Lung (tissue), 12 donors: ENCODE results near the gene FAM149B1. TPM values are rescaled to one million over a fixed set of nuclear protein-coding genes. Genes with fewer than 3 reads are reported as not detected.

ENCODE experiments used
- ATAC-seq: fragments of 200-7000 bp; cut with Tn5 transposase; one replicate; pipeline ENCODE4 v1.9.1; 2020; ENCODE audit warnings: moderate number of reproducible peaks; ENCODE audit not compliant: insufficient read depth, low FRiP score
- DNase-seq, 3 donors: peaks; one replicate each; pipeline ENCODE4 v3.0.0-alpha.2; 2013 to 2017
- H3K27ac ChIP-seq, 2 donors: one replicate each; pipeline ENCODE4 v1.5.1; 2013; ENCODE audit warnings: mild to moderate bottlenecking in 2 of 2, moderate library complexity in 2 of 2, control low read depth in 1 of 2, inconsistent platforms in 1 of 2, low read depth in 1 of 2, low read length in 1 of 2
- H3K27me3 ChIP-seq, 3 donors: one replicate each; pipeline ENCODE4 v1.5.1; 2013; ENCODE audit warnings: low read length in 2 of 3; ENCODE audit not compliant: control insufficient read depth in 3 of 3, insufficient read depth in 3 of 3
- H3K36me3 ChIP-seq, 4 donors: one replicate each; pipeline ENCODE4 v1.5.1; 2013; ENCODE audit warnings: low read length in 4 of 4, mild to moderate bottlenecking in 1 of 4, moderate library complexity in 1 of 4; ENCODE audit not compliant: control insufficient read depth in 4 of 4, insufficient read depth in 4 of 4
- H3K4me1 ChIP-seq, 5 donors: one replicate each; pipeline ENCODE4 v1.5.1; 2013; ENCODE audit warnings: low read length in 5 of 5, mild to moderate bottlenecking in 2 of 5, moderate library complexity in 1 of 5; ENCODE audit not compliant: control insufficient read depth in 5 of 5, insufficient read depth in 5 of 5
- H3K4me3 ChIP-seq: one replicate; pipeline ENCODE4 v1.5.1; 2013; ENCODE audit warnings: mild to moderate bottlenecking, control low read depth, moderate library complexity
- H3K9ac ChIP-seq, 2 donors: one replicate each; pipeline ENCODE4 v1.5.1; 2013; ENCODE audit warnings: low read length in 2 of 2, control low read depth in 1 of 2; ENCODE audit not compliant: insufficient read depth in 1 of 2
- H3K9me3 ChIP-seq, 4 donors: one replicate each; pipeline ENCODE4 v1.5.1; 2013; ENCODE audit warnings: low read length in 3 of 4, mild to moderate bottlenecking in 1 of 4, moderate library complexity in 1 of 4; ENCODE audit not compliant: control insufficient read depth in 4 of 4, insufficient read depth in 3 of 4
- WGBS, 2 donors: extraction: QIAGEN DNeasy Blood & Tissue Kit; methylation state at CpG; one replicate each; pipeline ENCODE4 v1.1.7; 2013; 5-methylcytosine and 5-hydroxymethylcytosine counted together
- polyA plus RNA-seq, 2 donors: library from polyadenylated mRNA; stranded (reverse); fragments of 200-250 nt; gene quantifications; one replicate each; pipeline ENCODE4 v1.2.1, GENCODE V29; 2013
- total RNA-seq, 2 donors: library from RNA; depleted of rRNA in 1 of 2; stranded (reverse); fragments of >200 nt in 1 of 2; gene quantifications; one replicate each; pipeline ENCODE4 v1.2.1, GENCODE V29; 2014 to 2021
- TF ChIP-seq, protein P1 (sequence below): IDR thresholded peaks from 2 replicates; pipeline ENCODE4 v1.5.1; 2012; ENCODE audit warnings: mild to moderate bottlenecking; ENCODE audit errors: control extremely low read depth, extremely low read depth
- donor health status: control.
- donor health status: control.
- donor health status: Bipolar disorder and iron deficiency.
- donor health status: healthy.
- donor health status: DM: yes; HTN: yes; CAD: no.

FAM149B1 gene
- total and polyA plus RNA-seq, 4 donors: 10.7 to 35.9 (median 18.0) TPM

GRCh38 chr10:73238990-73239566, 71.2 kb downstream of the FAM149B1 start:
- Histone ChIP-seq H3K4me1 (peaks cover 0 to 3% (median 0%) of the 10 kb centered on the region in 5 donors), H3K27me3 (no peaks in the 10 kb centered on the region), H3K36me3 (peaks cover 20 to 39% (median 27%) of the 10 kb centered on the region in 4 donors), H3K9me3 (no peaks in the 10 kb centered on the region), H3K27ac (no peak overlapping the region), H3K4me3 (no peak overlapping the region), H3K9ac (no peak overlapping the region)
- WGBS, 2 donors: 95% methylated on average over 5 of the region's 5 CpGs
- DNase-seq (no peak), ATAC-seq (no peak)
- TF ChIP-seq, protein P1, sequence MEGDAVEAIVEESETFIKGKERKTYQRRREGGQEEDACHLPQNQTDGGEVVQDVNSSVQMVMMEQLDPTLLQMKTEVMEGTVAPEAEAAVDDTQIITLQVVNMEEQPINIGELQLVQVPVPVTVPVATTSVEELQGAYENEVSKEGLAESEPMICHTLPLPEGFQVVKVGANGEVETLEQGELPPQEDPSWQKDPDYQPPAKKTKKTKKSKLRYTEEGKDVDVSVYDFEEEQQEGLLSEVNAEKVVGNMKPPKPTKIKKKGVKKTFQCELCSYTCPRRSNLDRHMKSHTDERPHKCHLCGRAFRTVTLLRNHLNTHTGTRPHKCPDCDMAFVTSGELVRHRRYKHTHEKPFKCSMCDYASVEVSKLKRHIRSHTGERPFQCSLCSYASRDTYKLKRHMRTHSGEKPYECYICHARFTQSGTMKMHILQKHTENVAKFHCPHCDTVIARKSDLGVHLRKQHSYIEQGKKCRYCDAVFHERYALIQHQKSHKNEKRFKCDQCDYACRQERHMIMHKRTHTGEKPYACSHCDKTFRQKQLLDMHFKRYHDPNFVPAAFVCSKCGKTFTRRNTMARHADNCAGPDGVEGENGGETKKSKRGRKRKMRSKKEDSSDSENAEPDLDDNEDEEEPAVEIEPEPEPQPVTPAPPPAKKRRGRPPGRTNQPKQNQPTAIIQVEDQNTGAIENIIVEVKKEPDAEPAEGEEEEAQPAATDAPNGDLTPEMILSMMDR: no peak

DNA sequence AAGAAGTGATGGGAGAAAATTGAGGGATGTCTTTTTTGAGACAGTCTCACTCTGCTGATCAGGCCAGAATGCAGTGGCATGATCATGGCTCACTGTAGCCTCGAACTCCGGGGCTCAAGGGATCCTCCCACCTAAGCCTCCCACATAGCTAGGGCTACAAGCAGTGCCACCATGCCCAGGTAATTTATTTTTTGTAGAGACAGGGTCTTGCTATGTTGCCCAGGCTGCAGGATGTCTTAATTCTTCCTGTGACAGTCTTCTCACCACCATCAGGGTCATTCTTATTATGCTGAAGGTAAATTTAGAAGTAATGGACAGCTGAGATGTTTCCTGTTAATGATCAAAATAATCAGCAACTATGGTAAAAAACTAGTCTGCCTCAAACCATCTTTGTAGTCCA, 72.0 kb downstream of the FAM149B1 start:
- peaks cover 22 to 46% (median 26%) of the 10 kb centered on the region in 4 donors for H3K36me3 ChIP-seq
- H3K4me1 ChIP-seq: peaks cover 0 to 10% (median 0%) of the 10 kb centered on the region in 5 donors

DNA sequence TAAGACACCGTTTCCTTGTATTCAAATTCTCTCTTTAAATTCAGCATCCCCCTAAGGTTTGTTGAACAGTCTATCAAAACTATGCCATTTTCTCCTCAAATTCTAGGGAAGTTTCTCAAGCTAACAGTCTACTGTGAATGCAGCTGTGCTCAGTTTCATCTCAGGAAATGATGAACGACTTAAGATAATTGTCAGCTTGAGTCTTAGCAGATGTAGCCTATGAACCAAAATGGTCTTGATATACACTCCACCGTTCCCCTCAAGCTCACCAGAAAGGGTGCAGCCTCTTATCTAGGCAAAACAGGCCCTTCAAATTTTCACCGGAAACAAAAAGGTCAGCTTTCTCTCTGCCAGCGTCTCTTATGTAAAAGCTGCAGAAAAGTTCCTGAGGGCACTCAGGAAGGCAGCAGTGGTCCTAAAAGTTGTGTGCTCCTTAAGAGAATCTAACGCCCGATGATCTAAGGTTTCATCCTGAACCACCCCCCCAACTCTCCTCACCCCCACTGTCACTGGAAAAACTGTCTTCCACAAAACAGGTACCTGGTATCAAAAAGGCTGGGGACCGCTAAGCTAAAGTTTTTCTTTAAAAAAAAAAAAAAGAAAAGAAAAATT, 77.1 kb downstream of the FAM149B1 start:
- no peak overlapping the region for H3K4me3 ChIP-seq
- TF ChIP-seq, protein P1: no peak
- DNase-seq: no peak
- no peak overlapping the region for H3K9ac ChIP-seq
- 29 to 42% methylated on average over 8 of the region's 8 CpGs for WGBS, 2 donors
- peaks cover 11 to 31% (median 19%) of the 10 kb centered on the region in 4 donors for H3K36me3 ChIP-seq
- no peak overlapping the region for H3K27ac ChIP-seq
- ATAC-seq: no peak
- H3K9me3 ChIP-seq: no peaks in the 10 kb centered on the region
- H3K4me1 ChIP-seq: peaks cover 0 to 31% (median 0%) of the 10 kb centered on the region in 5 donors
- no peaks in the 10 kb centered on the region for H3K27me3 ChIP-seq

More for the DNA sequence above, 72.0 kb downstream of the FAM149B1 start:
- no peak overlapping the region for H3K9ac ChIP-seq
- no peaks in the 10 kb centered on the region for H3K9me3 ChIP-seq
- H3K27ac ChIP-seq: no peak overlapping the region
- H3K4me3 ChIP-seq: no peak overlapping the region
- no peaks in the 10 kb centered on the region for H3K27me3 ChIP-seq
- ATAC-seq (no peak), DNase-seq (no peak)
- whole genome bisulfite sequencing, 2 donors: 93 to 99% methylated on average over 2 of the region's 2 CpGs
- TF ChIP-seq, protein P1: no peak

DNA sequence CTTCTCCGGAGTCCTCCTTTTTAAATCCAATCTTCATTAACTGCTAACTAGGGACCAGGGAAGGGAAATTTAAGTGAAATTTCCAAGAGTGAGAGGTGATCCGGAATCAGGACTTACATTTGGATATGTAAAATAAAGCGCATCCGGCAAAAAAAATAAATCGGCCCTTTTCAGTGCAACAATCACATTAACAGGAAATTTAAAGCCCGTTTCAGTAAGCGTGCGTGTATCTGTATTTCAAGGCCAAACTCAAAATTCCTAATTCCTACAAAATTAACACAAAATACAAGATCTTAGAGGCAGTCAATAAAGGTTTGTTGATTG, 78.4 kb downstream of the FAM149B1 start:
- TF ChIP-seq, protein P1: no peak
- ATAC-seq: no peak

More for the DNA sequence above, 78.4 kb downstream of the FAM149B1 start:
- DNase-seq: no peak
- H3K4me3 ChIP-seq: no peak overlapping the region
- WGBS, 2 donors: 4 to 5% methylated on average over 8 of the region's 8 CpGs
- H3K9me3 ChIP-seq: no peaks in the 10 kb centered on the region
- H3K4me1 ChIP-seq: peaks cover 0 to 32% (median 4%) of the 10 kb centered on the region in 5 donors
- H3K9ac ChIP-seq: peak overlapping the region; percentile 71 to 83
- H3K27me3 ChIP-seq: no peaks in the 10 kb centered on the region
- peaks cover 9 to 33% (median 12%) of the 10 kb centered on the region in 4 donors for H3K36me3 ChIP-seq
- H3K27ac ChIP-seq: no peak overlapping the region
